GM19351 (cell line): ENCODE data around the gene HOXC6.

Experiments
- ATAC-seq: cut with Tn5 transposase; IDR thresholded peaks from one replicate; pipeline ENCODE4 v1.9.1; 2021; ENCODE audit warnings: mild to moderate bottlenecking, moderate library complexity; ENCODE audit not compliant: unreplicated experiment

Gene HOXC6

GRCh38 chr12:53989227-53990113 is 38.8 kb upstream of the HOXC6 start:
- ATAC-seq: no peak

- ATAC-seq: no peak
Observed at GRCh38 chr12:53990311-53991076, 37.7 kb upstream of the HOXC6 start.

GRCh38 chr12:53991077-53991460 is 37.2 kb upstream of the HOXC6 start:
- no peak for ATAC-seq

GRCh38 chr12:53992377-53992889 is 35.8 kb upstream of the HOXC6 start:
- no peak for ATAC-seq

GRCh38 chr12:53993162-53994008 is 34.9 kb upstream of the HOXC6 start:
- ATAC-seq: no peak

GRCh38 chr12:53994009-53994263 is 34.3 kb upstream of the HOXC6 start:
- ATAC-seq: no peak

GRCh38 chr12:53994264-53995001 is 33.8 kb upstream of the HOXC6 start:
- ATAC-seq: no peak

GRCh38 chr12:53995002-53995377 is 33.2 kb upstream of the HOXC6 start:
- no peak for ATAC-seq

GRCh38 chr12:53995378-53996239 is 32.6 kb upstream of the HOXC6 start:
- ATAC-seq: no peak

- no peak for ATAC-seq
Observed at GRCh38 chr12:53996240-53997203, 31.7 kb upstream of the HOXC6 start.

GRCh38 chr12:53997204-53998109 is 30.8 kb upstream of the HOXC6 start:
- no peak for ATAC-seq

GRCh38 chr12:53998110-53998899 is 29.9 kb upstream of the HOXC6 start:
- ATAC-seq: no peak

- ATAC-seq: no peak
Observed at GRCh38 chr12:53998900-53999236, 29.4 kb upstream of the HOXC6 start.

- no peak for ATAC-seq
Observed at GRCh38 chr12:53999559-54000115, 28.6 kb upstream of the HOXC6 start.

- no peak for ATAC-seq
Observed at GRCh38 chr12:54000116-54001114, 27.8 kb upstream of the HOXC6 start, which contains the start of gene HOXC9. TSS of gene HOXC9 (plus strand) at chr12:54000161. CDS start at chr12:54000189, 28 bp downstream.
